NOMO-1 treated with DMSO at 0.1 percent for 48 hours (cell line): ENCODE data around the gene APOBEC4.
A peak's percentile ranks its signal among the peaks of the same experiment; 100 is the strongest.
"Not testable (repeated sequence)": the region's sequence is repeated elsewhere in the genome, so short reads cannot be mapped to it uniquely, and the experiment has no call there.

Experiments used
- DNase-seq: peaks from one replicate; lab custom pipeline; 2025; ENCODE audit not compliant: unreplicated experiment; lab: John Stamatoyannopoulos, UW

The APOBEC4 gene

DNA sequence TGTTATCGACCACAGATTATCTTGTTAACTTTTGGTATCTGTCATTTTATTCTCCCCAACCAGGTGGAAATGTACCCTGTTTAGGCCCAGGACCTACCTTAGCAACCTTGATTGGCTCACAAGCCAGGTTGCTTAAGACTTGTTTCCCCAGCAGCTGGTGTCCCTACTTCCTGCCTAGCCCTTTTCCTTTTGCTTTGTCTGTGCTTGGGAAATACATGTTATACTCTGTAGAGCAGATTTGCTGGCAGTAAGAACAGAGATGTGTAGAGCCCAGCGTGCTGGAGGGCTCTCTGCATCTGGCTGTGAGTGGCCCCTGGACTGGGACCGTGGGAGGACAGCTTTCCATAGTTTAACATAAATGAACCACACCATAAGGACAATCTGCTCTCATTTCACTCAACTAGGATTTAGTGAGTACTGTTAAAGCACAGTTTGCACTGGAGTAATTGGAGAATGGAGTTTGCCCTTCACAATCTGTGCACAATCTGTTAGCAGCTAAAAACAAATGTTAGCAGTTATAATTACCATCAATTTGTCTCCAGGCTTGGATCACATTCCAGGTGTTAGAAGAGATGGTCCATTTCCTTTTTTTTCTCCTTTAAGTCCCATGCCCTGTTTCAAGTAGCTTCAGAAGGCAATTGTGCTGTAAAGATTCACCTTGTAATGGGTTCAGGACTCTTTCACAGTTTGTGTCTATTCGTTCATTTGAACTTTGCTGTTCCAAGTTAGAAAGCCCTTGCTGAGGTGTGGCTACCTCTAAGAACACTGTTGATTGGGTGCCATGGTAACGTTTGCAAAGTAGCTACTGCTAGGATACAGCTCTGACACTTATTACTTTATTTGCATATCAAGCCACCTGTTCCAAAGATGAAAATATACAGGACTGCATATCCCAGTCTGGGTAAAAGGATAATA lies at the start of gene APOBEC4:
APOBEC4 (minus strand) TSS at position 770 of the 915 bp plus-strand sequence. CDS start 4,535 bp downstream, outside the sequence.
- no peak for DNase-seq

DNA sequence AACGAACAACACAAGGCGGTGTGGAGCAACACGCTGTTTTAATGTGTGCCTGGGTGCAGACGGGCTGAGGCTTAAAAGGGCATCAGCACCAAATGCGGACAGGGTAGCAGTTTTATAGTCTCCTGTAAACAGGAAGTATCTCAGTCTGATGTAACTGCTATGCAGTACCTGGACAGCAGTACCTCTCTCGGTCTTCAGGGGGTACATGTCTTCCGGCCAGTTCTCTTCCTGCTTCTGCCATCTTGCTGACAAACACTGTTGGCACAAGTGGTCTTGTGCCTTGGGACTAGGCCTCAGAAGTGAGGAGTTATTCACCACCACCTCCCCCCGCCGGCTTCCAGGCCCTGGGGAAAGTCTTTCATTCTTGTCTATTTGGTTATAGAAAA lies 49.7 kb upstream of the APOBEC4 start:
- no peak for DNase-seq

DNA sequence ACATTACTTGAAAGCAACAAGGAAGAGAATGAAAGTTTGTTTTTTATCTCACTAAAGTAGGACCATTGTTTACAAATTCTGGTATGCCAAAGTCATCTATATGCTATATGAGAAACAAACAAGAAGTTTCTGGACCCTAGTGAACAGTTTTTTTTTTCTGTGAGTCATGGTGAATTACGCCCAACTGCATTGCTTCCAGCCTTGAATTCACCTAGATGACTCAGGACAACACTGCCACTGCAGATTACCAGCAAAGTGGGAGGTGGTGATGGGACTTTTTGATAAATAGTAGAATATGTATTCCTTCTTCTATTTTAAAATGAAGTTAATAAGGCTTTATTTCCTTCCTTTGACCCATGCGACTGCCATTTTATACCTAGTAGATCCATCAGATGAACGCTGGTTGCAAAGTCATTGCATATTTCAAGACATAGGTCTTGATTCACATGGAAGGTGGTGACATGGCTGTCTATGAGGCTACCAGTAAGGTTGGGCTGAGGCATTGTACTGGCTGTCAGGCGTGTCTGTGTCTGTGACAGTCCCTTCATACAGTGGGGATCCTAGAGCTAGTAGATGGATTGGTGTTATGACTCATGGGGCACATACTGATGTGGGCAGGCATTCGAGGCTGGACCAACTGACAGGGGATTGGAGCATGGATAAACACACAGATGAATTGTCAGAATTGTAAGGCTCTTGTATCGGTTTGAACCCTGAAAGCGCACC lies 49.1 kb upstream of the APOBEC4 start:
- DNase-seq = no peak

GRCh38 chr1:183699616-183700160 lies 46.6 kb upstream of the APOBEC4 start:
- no peak for DNase-seq

GRCh38 chr1:183697814-183698590 lies 44.9 kb upstream of the APOBEC4 start:
- DNase-seq = no peak

DNA sequence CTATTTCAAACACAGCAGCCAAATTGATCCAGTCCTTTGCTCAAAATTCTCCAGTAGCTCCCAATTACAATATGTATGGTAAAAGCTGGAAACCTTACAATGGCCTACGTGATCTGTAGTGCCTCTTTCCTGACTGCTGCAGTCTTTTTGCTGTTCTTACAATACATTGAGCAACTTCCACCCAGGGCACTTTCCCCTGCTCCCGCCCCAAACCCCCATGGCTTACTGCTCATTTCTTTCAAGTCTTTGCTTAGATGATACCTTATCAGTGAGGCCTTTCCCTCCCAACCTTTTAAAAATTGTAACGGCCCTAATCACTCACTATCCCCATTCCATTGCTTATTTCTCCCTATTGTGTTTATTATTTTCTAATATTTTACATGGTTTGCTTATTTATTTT lies 43.9 kb upstream of the APOBEC4 start:
- DNase-seq = no peak

DNA sequence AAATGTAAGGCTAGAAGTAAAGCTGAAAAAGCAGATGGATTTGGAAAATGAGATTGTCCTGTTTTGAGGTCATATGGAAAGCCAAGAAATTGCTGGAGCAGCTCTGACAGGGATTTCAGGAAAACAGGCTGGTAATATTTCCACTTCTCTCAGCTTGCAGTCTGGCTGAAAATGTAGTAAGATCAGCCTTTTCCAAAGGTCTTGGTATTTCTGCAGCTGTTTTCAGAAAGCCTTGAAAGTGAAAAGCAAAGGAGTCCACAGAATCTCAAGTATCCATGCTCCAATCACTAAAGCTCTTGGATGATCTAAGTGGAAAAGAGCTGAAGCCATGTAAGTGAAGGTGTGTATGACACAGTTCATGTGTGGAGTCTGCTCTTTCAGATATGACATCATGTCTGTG lies 41.6 kb upstream of the APOBEC4 start:
- DNase-seq = no peak

DNA sequence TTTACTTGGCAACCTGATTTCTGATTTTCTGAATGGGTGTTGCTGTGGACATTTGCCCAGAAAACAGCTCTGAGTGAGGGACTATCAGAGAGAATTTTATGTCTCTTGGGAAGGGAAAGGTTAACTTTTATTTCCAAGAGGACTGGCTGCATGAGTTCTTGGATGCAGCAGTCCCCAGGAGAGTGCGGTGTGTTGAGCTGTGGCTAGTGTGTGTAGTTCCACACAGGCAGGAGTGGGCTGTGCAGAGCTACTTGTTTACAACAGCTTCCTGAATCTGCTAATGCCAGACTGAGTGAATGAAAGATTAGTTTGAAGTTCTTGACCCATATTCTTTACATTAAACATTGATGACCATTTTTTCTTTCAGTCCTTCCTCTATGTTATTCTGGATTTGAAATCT lies 41.0 kb upstream of the APOBEC4 start:
- DNase-seq = no peak

GRCh38 chr1:183693521-183693920 lies 40.4 kb upstream of the APOBEC4 start:
- no peak for DNase-seq

GRCh38 chr1:183689762-183690204 lies 36.7 kb upstream of the APOBEC4 start:
- DNase-seq = peak; percentile 3

DNA sequence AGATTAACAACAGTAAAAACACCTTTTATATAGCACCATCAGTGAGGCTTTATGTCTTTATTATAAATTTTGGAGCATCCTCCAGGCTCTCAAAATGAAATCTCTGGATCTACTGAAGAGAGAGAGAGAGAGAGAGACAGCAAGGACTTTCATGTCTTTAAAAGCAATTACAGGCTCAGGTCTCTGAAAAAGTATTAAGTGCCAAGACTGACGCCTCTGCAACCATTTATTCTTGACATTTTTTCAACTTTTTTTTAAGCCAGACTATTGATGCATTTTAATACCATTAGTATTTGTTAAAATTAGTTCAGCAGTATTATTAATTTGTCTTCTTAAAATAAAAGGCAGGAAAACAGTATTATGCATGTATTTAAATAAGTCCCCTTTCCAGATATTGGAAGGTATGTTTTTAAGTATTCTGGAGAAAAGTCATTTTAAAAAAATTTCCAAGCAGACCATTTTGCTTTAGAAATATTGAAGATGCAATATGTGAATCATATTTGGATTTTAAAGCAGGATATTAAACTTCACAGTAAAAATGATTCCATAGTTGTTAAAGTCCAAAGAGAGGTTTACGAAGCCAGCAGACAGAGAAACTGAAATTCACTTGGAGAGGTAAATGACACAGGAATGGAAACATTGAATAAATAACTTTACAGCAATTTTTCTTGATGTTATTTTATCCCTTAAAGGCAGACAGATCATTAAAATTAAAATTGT lies 35.4 kb upstream of the APOBEC4 start:
- DNase-seq = no peak

DNA sequence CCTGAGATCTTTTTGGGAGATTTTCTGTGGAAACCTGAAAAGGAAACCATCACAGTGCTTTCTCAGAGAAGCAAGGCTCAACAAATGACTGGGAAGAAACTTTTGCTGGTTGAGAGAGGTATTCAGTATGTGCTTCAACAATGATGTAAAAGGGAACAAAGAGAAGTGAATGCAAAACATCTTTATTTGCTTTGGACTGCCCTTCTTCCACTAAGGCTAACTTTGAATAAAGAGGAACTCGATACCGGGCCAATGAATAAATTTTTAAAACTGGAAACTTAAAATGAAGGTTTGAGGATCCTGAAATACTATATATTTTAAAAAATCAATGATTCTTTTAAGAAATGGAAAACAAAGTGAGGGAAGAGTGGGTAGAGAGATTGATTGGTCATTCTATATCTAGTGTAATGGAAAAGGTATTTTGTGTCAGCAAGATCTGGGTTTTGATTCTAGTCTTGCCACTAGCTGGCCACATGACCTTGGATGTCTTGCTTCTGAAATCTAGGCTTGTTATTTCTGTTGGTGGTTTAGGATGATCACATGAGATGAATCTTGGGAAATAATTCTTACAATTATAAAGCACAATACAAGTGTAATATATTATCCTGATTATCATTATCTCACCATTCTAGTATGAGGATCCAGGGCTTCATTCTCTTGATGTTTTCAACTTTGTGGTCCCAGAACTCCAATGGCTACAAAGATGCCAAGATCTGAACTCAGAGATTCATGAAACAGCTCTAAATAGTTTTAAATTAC lies 34.6 kb upstream of the APOBEC4 start:
- DNase-seq = peak; percentile 18

- DNase-seq = no peak
Measured at GRCh38 chr1:183686229-183686628, 33.1 kb upstream of the APOBEC4 start.

DNA sequence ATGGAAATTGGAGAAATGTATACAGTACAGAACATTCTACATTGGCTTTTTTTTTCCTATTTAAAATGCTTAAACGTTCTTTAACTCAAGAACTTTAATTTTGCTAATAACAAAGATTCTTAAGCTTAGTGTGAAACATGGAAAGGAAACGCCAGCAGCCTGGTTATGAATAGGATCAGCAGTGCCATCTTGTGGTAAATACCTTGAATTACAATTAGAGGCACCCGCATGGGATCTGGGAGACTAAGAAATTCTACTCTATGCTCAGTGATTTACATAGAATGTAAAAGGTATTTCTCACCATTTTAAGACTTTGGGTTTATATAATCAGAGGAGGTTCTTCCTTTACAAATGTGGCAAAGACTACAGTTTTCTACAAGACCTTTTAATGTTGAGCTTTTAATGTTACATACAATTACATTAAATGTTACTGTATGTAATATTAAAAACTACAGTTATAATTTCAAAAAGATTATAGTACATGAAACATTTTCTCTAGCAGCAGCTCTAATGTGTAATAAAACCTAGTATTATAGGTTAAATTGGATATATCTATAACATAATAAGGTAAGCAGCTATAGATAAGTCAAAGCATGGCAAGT lies 32.1 kb upstream of the APOBEC4 start:
- DNase-seq = peak; percentile 54

- DNase-seq = not testable (repeated sequence)
Measured at GRCh38 chr1:183679363-183679762, 26.2 kb upstream of the APOBEC4 start.

DNA sequence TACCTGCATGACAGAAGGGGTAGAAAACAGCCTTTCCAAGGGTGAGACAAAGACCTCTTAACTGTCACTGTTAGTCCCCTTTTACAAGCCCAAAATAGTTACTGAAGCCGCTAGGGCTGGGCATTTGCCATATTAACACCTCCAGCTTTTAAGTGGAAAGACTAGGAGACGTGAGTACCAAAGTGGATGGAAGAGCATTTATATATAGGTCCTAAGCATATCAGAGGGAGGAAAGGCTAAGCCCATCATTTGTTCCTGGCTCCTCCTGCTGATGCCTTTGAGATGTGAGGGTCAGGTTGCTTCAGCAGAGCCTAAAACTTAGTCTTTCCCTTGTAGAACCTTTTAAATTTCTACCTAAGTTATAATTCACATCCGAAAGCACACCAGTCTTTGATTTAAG lies 25.7 kb upstream of the APOBEC4 start:
- no peak for DNase-seq

DNA sequence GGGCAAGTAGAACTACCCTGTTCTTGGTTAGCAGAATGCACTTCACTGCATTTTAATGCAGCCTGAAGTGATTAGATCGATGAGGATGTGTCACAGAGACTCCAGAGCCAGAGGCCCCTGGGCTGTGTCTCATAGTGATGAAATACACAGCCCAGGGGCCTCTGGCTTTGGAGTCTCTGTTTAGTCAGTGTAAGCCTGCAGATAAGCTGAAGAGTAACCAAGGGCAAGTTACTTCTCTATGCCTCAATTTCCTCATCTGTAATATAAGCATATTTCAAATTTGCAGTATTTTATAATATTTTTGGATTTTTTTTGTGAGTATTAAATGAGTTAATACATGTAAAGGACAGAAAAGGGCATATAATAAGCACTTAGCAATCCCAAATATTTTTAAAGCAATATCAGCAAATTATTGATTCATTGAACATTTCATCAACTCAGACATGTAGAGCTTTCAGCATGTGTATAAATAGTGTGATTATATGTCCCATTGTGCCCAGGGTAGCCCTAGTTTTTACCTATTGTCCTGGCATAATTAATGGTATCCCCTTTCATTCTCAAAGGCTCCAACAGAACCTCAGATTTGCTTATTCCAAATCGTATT lies 23.6 kb upstream of the APOBEC4 start:
- no peak for DNase-seq

- no peak for DNase-seq
Measured at GRCh38 chr1:183675883-183676585, 22.9 kb upstream of the APOBEC4 start.
